ENCODE measurements around the gene KCND1. TPM values are rescaled to one million over a fixed set of nuclear protein-coding genes. Genes with fewer than 3 reads are reported as not detected.

Gene KCND1
- total RNA-seq, 2 experiments from 2014 or later: 7.6 to 8.8 TPM

DNA sequence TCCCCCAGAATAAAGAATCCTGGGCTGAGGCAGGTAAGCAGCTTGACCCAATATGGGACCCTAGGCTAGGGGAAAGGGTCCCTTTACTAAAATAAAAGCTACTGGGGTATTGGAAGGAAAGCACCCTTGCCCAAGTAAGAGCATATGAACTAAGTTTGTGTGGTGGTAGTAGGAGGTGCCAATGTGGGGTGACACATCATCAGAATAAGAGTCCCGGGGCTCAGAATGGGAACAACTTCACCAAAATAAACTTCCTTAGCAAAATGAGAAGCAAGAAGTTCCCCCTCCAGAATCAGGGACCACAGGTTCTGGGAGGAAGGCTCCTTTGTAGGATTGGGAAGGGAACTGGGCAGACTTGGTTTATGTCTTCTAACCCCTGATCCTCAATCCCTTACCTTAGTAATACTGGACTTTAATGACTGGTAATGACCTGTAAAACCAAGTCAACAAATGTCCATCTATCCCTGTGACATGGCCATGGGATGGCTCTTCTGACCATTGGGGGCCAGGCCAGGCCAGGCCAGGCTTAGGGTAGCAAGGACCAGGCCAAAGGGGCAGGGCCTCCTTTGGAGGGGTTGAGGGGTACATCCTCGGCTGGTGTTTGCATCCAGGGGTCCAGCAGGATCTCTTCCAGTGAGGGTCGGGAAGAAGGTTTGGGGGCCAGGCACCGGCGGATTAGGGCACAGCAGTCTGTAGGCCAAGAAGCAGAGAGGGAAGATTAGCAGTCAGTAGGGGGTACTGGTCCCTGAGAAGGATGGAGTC, 57.9 kb downstream of the KCND1 start:
- Histone ChIP-seq H3K36me3 (ENCODE audit: insufficient read depth, low read length) (peaks cover 60% of the 10 kb centered on the region), H2AFZ (ENCODE audit: low read length) (no peak overlapping the region), H3K4me1 (ENCODE audit: insufficient read depth, low read length, poor library complexity, severe bottlenecking) (peaks cover 38% of the 10 kb centered on the region), H3K9me2 (ENCODE audit: insufficient read depth, low read length) (no peaks in the 10 kb centered on the region), H3K27ac (ENCODE audit: low read depth, low read length, poor library complexity, severe bottlenecking) (no peak overlapping the region), H3K4me3 (ENCODE audit: low read depth, low read length, poor library complexity, severe bottlenecking) (no peak overlapping the region), H3K79me2 (ENCODE audit: insufficient read depth, low read depth, low read length) (peaks cover 56% of the 10 kb centered on the region), H3K4me2 (ENCODE audit: low read length) (peak overlapping the region; percentile 73; the same call in 1 of the 2 replicates), H4K20me1 (ENCODE audit: insufficient read depth, low read length) (peaks cover 19% of the 10 kb centered on the region), H3K9me3 (ENCODE audit: low read length) (no peaks in the 10 kb centered on the region)
- no peak for DNase-seq (ENCODE audit: low spot score)
- POLR2A ChIA-PET: interaction anchor here (0.7 kb wide), 1 partner anchor 25 kb away, joined by 8 read pairs; no protein-coding TSS in a partner anchor
- TF ChIP-seq EZH2phosphoT487 (IDR thresholded peaks at IDR 0.05; ENCODE audit: borderline replicate concordance, low read depth, low read length): no peak
- TF ChIP-seq, protein P1, sequence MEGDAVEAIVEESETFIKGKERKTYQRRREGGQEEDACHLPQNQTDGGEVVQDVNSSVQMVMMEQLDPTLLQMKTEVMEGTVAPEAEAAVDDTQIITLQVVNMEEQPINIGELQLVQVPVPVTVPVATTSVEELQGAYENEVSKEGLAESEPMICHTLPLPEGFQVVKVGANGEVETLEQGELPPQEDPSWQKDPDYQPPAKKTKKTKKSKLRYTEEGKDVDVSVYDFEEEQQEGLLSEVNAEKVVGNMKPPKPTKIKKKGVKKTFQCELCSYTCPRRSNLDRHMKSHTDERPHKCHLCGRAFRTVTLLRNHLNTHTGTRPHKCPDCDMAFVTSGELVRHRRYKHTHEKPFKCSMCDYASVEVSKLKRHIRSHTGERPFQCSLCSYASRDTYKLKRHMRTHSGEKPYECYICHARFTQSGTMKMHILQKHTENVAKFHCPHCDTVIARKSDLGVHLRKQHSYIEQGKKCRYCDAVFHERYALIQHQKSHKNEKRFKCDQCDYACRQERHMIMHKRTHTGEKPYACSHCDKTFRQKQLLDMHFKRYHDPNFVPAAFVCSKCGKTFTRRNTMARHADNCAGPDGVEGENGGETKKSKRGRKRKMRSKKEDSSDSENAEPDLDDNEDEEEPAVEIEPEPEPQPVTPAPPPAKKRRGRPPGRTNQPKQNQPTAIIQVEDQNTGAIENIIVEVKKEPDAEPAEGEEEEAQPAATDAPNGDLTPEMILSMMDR (conservative IDR thresholded peaks at IDR 0.05; ENCODE audit: low read length): no peak
- CTCF ChIA-PET (ENCODE audit: unreplicated experiment): no interaction called here
- intact Hi-C loops (cut with micrococcal nuclease; ENCODE audit: unreplicated experiment): no loop called here
- BruUV-seq (replicated peaks): no TSS peak

DNA sequence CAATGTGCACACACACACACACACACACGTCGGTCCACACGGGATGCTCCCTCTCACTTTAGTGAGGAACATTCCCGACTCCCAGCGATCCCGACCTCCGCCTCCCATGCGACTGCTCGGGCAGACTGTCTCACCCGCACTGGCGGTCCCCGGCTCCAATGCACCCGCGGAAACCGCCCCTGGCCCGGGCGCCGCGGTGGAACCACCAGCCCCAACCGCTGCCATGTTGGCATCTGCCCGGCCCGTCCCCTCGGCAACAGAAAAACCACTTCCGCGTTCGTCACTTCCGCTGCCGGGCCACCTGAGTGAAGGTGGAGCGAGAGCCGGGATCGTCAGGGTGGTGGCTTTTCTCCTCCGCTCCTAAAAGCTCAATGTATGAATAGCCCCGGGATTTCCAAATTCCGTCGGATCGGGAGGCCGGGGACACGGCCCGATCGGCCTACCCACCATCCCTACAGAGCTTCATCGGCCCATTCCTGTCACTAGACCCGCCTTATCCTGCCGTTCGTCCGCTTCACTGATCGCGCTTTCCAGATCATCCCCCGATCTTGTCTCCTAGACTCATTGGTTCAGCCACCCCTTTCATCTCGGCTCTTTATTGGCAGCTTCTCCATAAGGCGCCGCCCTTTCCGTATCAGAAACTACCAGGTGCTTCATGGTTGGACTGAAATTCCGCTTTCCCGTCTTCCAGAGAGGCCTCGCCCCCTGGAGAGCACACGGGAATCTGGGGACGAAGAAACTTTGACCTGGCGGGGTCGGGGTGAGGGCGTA, 60.0 kb downstream of the KCND1 start, which contains the start of gene SLC35A2:
SLC35A2 (minus strand) TSS at position 235 of the 771 bp plus-strand sequence; CDS start at position 225, 10 bp downstream.
- no peaks in the 10 kb centered on the region for H3K9me2 ChIP-seq (ENCODE audit: insufficient read depth, low read length)
- H3K4me1 ChIP-seq (ENCODE audit: insufficient read depth, low read length, poor library complexity, severe bottlenecking): peaks cover 38% of the 10 kb centered on the region
- H3K4me3 ChIP-seq (ENCODE audit: low read depth, low read length, poor library complexity, severe bottlenecking): peak within 1 kb of the TSS; percentile 96
- no peaks in the 10 kb centered on the region for H3K9me3 ChIP-seq (ENCODE audit: low read length)
- peaks cover 49% of the 10 kb centered on the region for H3K36me3 ChIP-seq (ENCODE audit: insufficient read depth, low read length)
- H3K27ac ChIP-seq (ENCODE audit: low read depth, low read length, poor library complexity, severe bottlenecking): peak within 1 kb of the TSS; percentile 70
- H4K20me1 ChIP-seq (ENCODE audit: insufficient read depth, low read length): peaks cover 19% of the 10 kb centered on the region
- intact Hi-C loops (cut with micrococcal nuclease; ENCODE audit: unreplicated experiment): no loop called here
- H2AFZ ChIP-seq (ENCODE audit: low read length): peak within 1 kb of the TSS; percentile 33; the same call in 1 of the 2 replicates
- TF ChIP-seq, protein P1 (conservative IDR thresholded peaks at IDR 0.05; ENCODE audit: low read length): no peak
- no peak for TF ChIP-seq EZH2phosphoT487 (IDR thresholded peaks at IDR 0.05; ENCODE audit: borderline replicate concordance, low read depth, low read length)
- peak within 1 kb of the TSS; percentile 93 for H3K4me2 ChIP-seq (ENCODE audit: low read length)
- peak; percentile 81 for DNase-seq (ENCODE audit: low spot score)
- POLR2A ChIA-PET: interaction anchor here (0.7 to 1.1 kb wide), 2 partner anchors 26 to 169 kb away, joined by 3 to 4 read pairs; no protein-coding TSS in a partner anchor
- BruUV-seq (replicated peaks): no TSS peak
- H3K79me2 ChIP-seq (ENCODE audit: insufficient read depth, low read depth, low read length): peaks cover 36% of the 10 kb centered on the region
- CTCF ChIA-PET (ENCODE audit: unreplicated experiment): no interaction called here

Small RNAs within 50 kb of the gene (small RNA-seq; reads per million reads assigned to genes)
- gene RNU6-722P: not detected

Other genes starting within 250 kb of the KCND1 start
- not detected in 2 replicates for gene GLOD5, start 210.1 kb downstream of the KCND1 start, total RNA-seq (2014; rRNA removed; shearing (Covaris generic))
- gene GLOD5, start 210.1 kb downstream of the KCND1 start, total RNA-seq (2022): not detected in 2 replicates
- gene GATA1, start 185.3 kb downstream of the KCND1 start, total RNA-seq (2014; rRNA removed; shearing (Covaris generic)): not detected in 2 replicates
- not detected in 2 replicates for gene GATA1, start 185.3 kb downstream of the KCND1 start, total RNA-seq (2022)
- 62.0 and 73.6 TPM in 2 replicates for gene HDAC6, start 169.8 kb downstream of the KCND1 start, total RNA-seq (2014; rRNA removed; shearing (Covaris generic))
- gene HDAC6, start 169.8 kb downstream of the KCND1 start, total RNA-seq (2022): 108 and 121 TPM in 2 replicates
- gene ERAS, start 145.3 kb downstream of the KCND1 start, total RNA-seq (2014; rRNA removed; shearing (Covaris generic)): 0.26 and 0.60 TPM in 2 replicates
- gene ERAS, start 145.3 kb downstream of the KCND1 start, total RNA-seq (2022): 0.30 TPM in 1 of 2 replicates, not detected in the other
- gene PCSK1N, start 136.2 kb downstream of the KCND1 start, total RNA-seq (2014; rRNA removed; shearing (Covaris generic)): not detected in 2 replicates
- not detected in 2 replicates for gene PCSK1N, start 136.2 kb downstream of the KCND1 start, total RNA-seq (2022)
- 54.3 and 83.3 TPM in 2 replicates for gene TIMM17B, start 74.1 kb downstream of the KCND1 start, total RNA-seq (2014; rRNA removed; shearing (Covaris generic))
- 79.3 and 90.0 TPM in 2 replicates for gene TIMM17B, start 74.1 kb downstream of the KCND1 start, total RNA-seq (2022)
- 72.7 and 90.5 TPM in 2 replicates for gene PQBP1, start 73.9 kb downstream of the KCND1 start, total RNA-seq (2014; rRNA removed; shearing (Covaris generic))
- 79.6 and 93.0 TPM in 2 replicates for gene PQBP1, start 73.9 kb downstream of the KCND1 start, total RNA-seq (2022)
- gene SLC35A2, start 60.2 kb downstream of the KCND1 start, total RNA-seq (2014; rRNA removed; shearing (Covaris generic)): 7.1 and 9.9 TPM in 2 replicates
- 18.4 and 22.2 TPM in 2 replicates for gene SLC35A2, start 60.2 kb downstream of the KCND1 start, total RNA-seq (2022)
- gene PIM2, start 52.8 kb downstream of the KCND1 start, total RNA-seq (2014; rRNA removed; shearing (Covaris generic)): 41.7 and 60.3 TPM in 2 replicates
- gene PIM2, start 52.8 kb downstream of the KCND1 start, total RNA-seq (2022): 146 and 148 TPM in 2 replicates
- 33.3 and 38.5 TPM in 2 replicates for gene OTUD5, start 14.2 kb downstream of the KCND1 start, total RNA-seq (2014; rRNA removed; shearing (Covaris generic))
- gene OTUD5, start 14.2 kb downstream of the KCND1 start, total RNA-seq (2022): 51.7 and 55.7 TPM in 2 replicates
- 27.5 and 42.7 TPM in 2 replicates for gene GRIPAP1, start 30.4 kb upstream of the KCND1 start, total RNA-seq (2014; rRNA removed; shearing (Covaris generic))
- gene GRIPAP1, start 30.4 kb upstream of the KCND1 start, total RNA-seq (2022): 95.9 and 98.3 TPM in 2 replicates
- gene TFE3, start 71.5 kb upstream of the KCND1 start, total RNA-seq (2014; rRNA removed; shearing (Covaris generic)): 7.6 and 10.2 TPM in 2 replicates
- gene TFE3, start 71.5 kb upstream of the KCND1 start, total RNA-seq (2022): 19.0 and 19.8 TPM in 2 replicates
- 0.95 and 1.4 TPM in 2 replicates for gene CCDC120, start 87.2 kb upstream of the KCND1 start, total RNA-seq (2014; rRNA removed; shearing (Covaris generic))
- gene CCDC120, start 87.2 kb upstream of the KCND1 start, total RNA-seq (2022): 3.6 and 4.1 TPM in 2 replicates
- gene PRAF2, start 102.2 kb upstream of the KCND1 start, total RNA-seq (2014; rRNA removed; shearing (Covaris generic)): 2.3 and 8.1 TPM in 2 replicates
- gene PRAF2, start 102.2 kb upstream of the KCND1 start, total RNA-seq (2022): 17.5 and 20.3 TPM in 2 replicates
- gene WDR45, start 108.0 kb upstream of the KCND1 start, total RNA-seq (2014; rRNA removed; shearing (Covaris generic)): 32.4 and 37.6 TPM in 2 replicates
- 46.2 and 48.7 TPM in 2 replicates for gene WDR45, start 108.0 kb upstream of the KCND1 start, total RNA-seq (2022)
- gene GPKOW, start 151.9 kb upstream of the KCND1 start, total RNA-seq (2014; rRNA removed; shearing (Covaris generic)): 18.8 and 27.5 TPM in 2 replicates
- 16.8 and 17.7 TPM in 2 replicates for gene GPKOW, start 151.9 kb upstream of the KCND1 start, total RNA-seq (2022)
- 0.85 and 1.0 TPM in 2 replicates for gene MAGIX, start 190.9 kb upstream of the KCND1 start, total RNA-seq (2014; rRNA removed; shearing (Covaris generic))
- 1.1 and 1.7 TPM in 2 replicates for gene MAGIX, start 190.9 kb upstream of the KCND1 start, total RNA-seq (2022)
- 16.7 and 21.2 TPM in 2 replicates for gene PLP2, start 200.1 kb upstream of the KCND1 start, total RNA-seq (2014; rRNA removed; shearing (Covaris generic))
- gene PLP2, start 200.1 kb upstream of the KCND1 start, total RNA-seq (2022): 54.3 and 56.9 TPM in 2 replicates
- 9.9 and 10.6 TPM in 2 replicates for gene PRICKLE3, start 214.5 kb upstream of the KCND1 start, total RNA-seq (2014; rRNA removed; shearing (Covaris generic))
- gene PRICKLE3, start 214.5 kb upstream of the KCND1 start, total RNA-seq (2022): 11.0 and 16.7 TPM in 2 replicates
- 0.79 and 2.3 TPM in 2 replicates for gene SYP, start 228.3 kb upstream of the KCND1 start, total RNA-seq (2014; rRNA removed; shearing (Covaris generic))
- gene SYP, start 228.3 kb upstream of the KCND1 start, total RNA-seq (2022): 2.3 and 2.9 TPM in 2 replicates